B cell (primary cell): ENCODE measurements around the gene DLG2. TPM values are rescaled to one million over a fixed set of nuclear protein-coding genes. Genes with fewer than 3 reads are reported as not detected.

Experiments used
- ATAC-seq: fragments of 200-7000 bp; cut with Tn5 transposase; one replicate; pipeline ENCODE4 v1.10.0; 2021; ENCODE audit warnings: low read depth, mild to moderate bottlenecking, moderate number of reproducible peaks, moderate library complexity
- CTCF ChIA-PET: fragments of 350-600 bp; sonication (Branson Sonifier 250); formaldehyde crosslinking; loops from one replicate; lab custom pipeline; 2021; ENCODE audit warnings: antibody characterized with exemption, inconsistent platforms; lab: Charles Lee
- POLR2A ChIA-PET: fragments of 350-600 bp; sonication (Branson Sonifier 250); formaldehyde crosslinking; loops from one replicate; lab custom pipeline; 2021; ENCODE audit warnings: antibody characterized with exemption; lab: Charles Lee
- DNase-seq: peaks from one replicate; pipeline ENCODE4 v3.0.0; 2013
- H2AFZ ChIP-seq: 2 replicates; pipeline ENCODE4 v1.6.1; 2012; ENCODE audit warnings: mild to moderate bottlenecking, low read depth, low read length; ENCODE audit not compliant: insufficient read depth, poor library complexity, severe bottlenecking
- H3K27ac ChIP-seq, 2 donors: 1 replicate in 1 of 2; 2 replicates in 1 of 2; pipeline ENCODE4 v1.5.1; 2012 to 2013; ENCODE audit warnings: low read length in 2 of 2, mild to moderate bottlenecking in 2 of 2, moderate library complexity in 1 of 2
- H3K27me3 ChIP-seq, 4 experiments: fragments of 200-600 bp in 1 of 4; sonication (generic) in 1 of 4; replicated peaks in 1 of 4; 1 replicate in 2 of 4; 2 replicates in 2 of 4; pipeline versions ENCODE4 v1.6.1 to v1.7.0; 2013 to 2016; ENCODE audit warnings: low read length in 3 of 4, mild to moderate bottlenecking in 2 of 4, mixed read lengths in 1 of 4, moderate library complexity in 1 of 4; ENCODE audit not compliant: insufficient read depth in 4 of 4, control insufficient read depth in 3 of 4; ENCODE audit errors: control extremely low read depth in 1 of 4
- H3K36me3 ChIP-seq, 2 experiments: replicated peaks in 1 of 2; 1 replicate in 1 of 2; 2 replicates in 1 of 2; pipeline versions ENCODE4 v1.6.1 to v1.7.1; 2013; ENCODE audit warnings: low read length in 1 of 2; ENCODE audit not compliant: insufficient read depth in 2 of 2, control insufficient read depth in 1 of 2; ENCODE audit errors: control extremely low read depth in 1 of 2, extremely low read depth in 1 of 2
- H3K4me1 ChIP-seq, 2 donors: fragments of 200-600 bp in 1 of 2; sonication (generic) in 1 of 2; 1 replicate in 1 of 2; 2 replicates in 1 of 2; pipeline versions ENCODE4 v1.5.1 to v1.6.1; 2013 to 2017; ENCODE audit warnings: low read length in 2 of 2; ENCODE audit not compliant: control insufficient read depth in 2 of 2, insufficient read depth in 2 of 2
- H3K4me2 ChIP-seq: replicated peaks from 2 replicates; pipeline ENCODE3; 2012; ENCODE audit warnings: mild to moderate bottlenecking, low read depth, low read length; ENCODE audit not compliant: poor library complexity, severe bottlenecking
- H3K4me3 ChIP-seq, 5 experiments: fragments of 200-600 bp in 1 of 5; sonication (generic) in 1 of 5; 1 replicate in 3 of 5; 2 replicates in 2 of 5; pipeline versions ENCODE4 v1.5.1 to v1.7.0; 2011 to 2016; ENCODE audit warnings: low read length in 4 of 5, mild to moderate bottlenecking in 4 of 5, low read depth in 2 of 5, control low read depth in 1 of 5, moderate library complexity in 1 of 5; ENCODE audit not compliant: insufficient read depth in 1 of 5; ENCODE audit errors: control extremely low read depth in 1 of 5, extremely low read depth in 1 of 5
- H3K79me2 ChIP-seq: fragments of 200-600 bp; sonication (generic); one replicate; pipeline ENCODE4 v1.6.0; 2016; ENCODE audit warnings: low read length; ENCODE audit not compliant: control insufficient read depth, insufficient read depth
- H3K9ac ChIP-seq: fragments of 200-600 bp; sonication (generic); 2 replicates; pipeline ENCODE4 v1.6.1; 2017; ENCODE audit warnings: mild to moderate bottlenecking, low read length, moderate library complexity
- H3K9me3 ChIP-seq, 3 donors: one replicate each; pipeline versions ENCODE4 v1.6.1 to v1.7.1; 2013; ENCODE audit warnings: low read length in 2 of 3; ENCODE audit not compliant: control insufficient read depth in 2 of 3, insufficient read depth in 1 of 3; ENCODE audit errors: control extremely low read depth in 1 of 3
- H4K20me1 ChIP-seq: 2 replicates; pipeline ENCODE4 v1.6.0; 2012; ENCODE audit warnings: mild to moderate bottlenecking, low read length; ENCODE audit not compliant: insufficient read depth, control insufficient read depth, poor library complexity, severe bottlenecking
- H3K27ac Mint-ChIP-seq: one replicate; pipeline ENCODE4 v1.8.0; 2021; ENCODE audit warnings: mixed read lengths
- H3K27me3 Mint-ChIP-seq: one replicate; pipeline ENCODE4 v1.8.0; 2021; ENCODE audit warnings: mixed read lengths
- H3K4me1 Mint-ChIP-seq: one replicate; pipeline ENCODE4 v1.8.0; 2021; ENCODE audit warnings: mixed read lengths
- H3K4me3 Mint-ChIP-seq: one replicate; pipeline ENCODE4 v1.8.0; 2021; ENCODE audit warnings: mixed read lengths
- H3K9me3 Mint-ChIP-seq: one replicate; pipeline ENCODE4 v1.8.0; 2022; ENCODE audit warnings: mixed read lengths; ENCODE audit not compliant: insufficient read depth
- EZH2 ChIP-seq: IDR thresholded peaks from 2 replicates; pipeline ENCODE4 v1.6.1; 2012; ENCODE audit warnings: borderline replicate concordance, low read depth, mild to moderate bottlenecking, moderate library complexity, low read length; ENCODE audit not compliant: insufficient read depth, poor library complexity, severe bottlenecking
- whole genome bisulfite sequencing: methylation state at CpG from one replicate; pipeline ENCODE4 v1.1.5; 2013; ENCODE audit warnings: missing lambda C conversion rate; ENCODE audit not compliant: insufficient coverage; 5-methylcytosine and 5-hydroxymethylcytosine counted together
- intact Hi-C: fragments of 100-400 bp; cut with micrococcal nuclease; formaldehyde crosslinking; loops from one replicate; pipeline ENCODE4 v1.10.0; 2022
- polyA plus RNA-seq: library from polyadenylated mRNA; depleted of rRNA; stranded (reverse); fragments of >200 nt; gene quantifications from 2 replicates; pipeline ENCODE4 v1.2.3, GENCODE V29; 2012
- total RNA-seq, 2 donors: library from RNA; stranded (reverse); fragments of 120-200 nt in 1 of 2; gene quantifications; 1 replicate in 1 of 2; 2 replicates in 1 of 2; pipeline versions ENCODE4 v1.2.3 to v1.2.4, GENCODE V29; 2013 to 2022
- TF ChIP-seq, protein P1 (sequence below): fragments of 200-600 bp; IDR thresholded peaks from one replicate; pipeline ENCODE4 v1.8.0; 2022; ENCODE audit warnings: antibody characterized with exemption, mild to moderate bottlenecking

Gene DLG2
- total and polyA plus RNA-seq, 2 donors (not counting 1 experiment from before 2014, with no cell fraction given), result 0.54 to 5.4 TPM

- no peak for ATAC-seq
- DNase-seq, result no peak
- Histone ChIP-seq H3K9ac (no peak overlapping the region), H3K4me3 (no peak overlapping the region), H3K36me3 (no peaks in the 10 kb centered on the region), H3K79me2 (no peaks in the 10 kb centered on the region), H2AFZ (no peak overlapping the region), H3K4me1 (no peaks in the 10 kb centered on the region), H3K4me2 (no peak overlapping the region), H3K27me3 (peaks cover 0 to 6% (median 2%) of the 10 kb centered on the region in 4 experiments), H3K9me3 (no peaks in the 10 kb centered on the region), H3K27ac (no peak overlapping the region), H4K20me1 (no peaks in the 10 kb centered on the region)
- H3K9me3 Mint-ChIP-seq, result no peaks in the 10 kb centered on the region
- H3K27me3 Mint-ChIP-seq, result peaks cover 27% of the 10 kb centered on the region
- TF ChIP-seq, protein P1, sequence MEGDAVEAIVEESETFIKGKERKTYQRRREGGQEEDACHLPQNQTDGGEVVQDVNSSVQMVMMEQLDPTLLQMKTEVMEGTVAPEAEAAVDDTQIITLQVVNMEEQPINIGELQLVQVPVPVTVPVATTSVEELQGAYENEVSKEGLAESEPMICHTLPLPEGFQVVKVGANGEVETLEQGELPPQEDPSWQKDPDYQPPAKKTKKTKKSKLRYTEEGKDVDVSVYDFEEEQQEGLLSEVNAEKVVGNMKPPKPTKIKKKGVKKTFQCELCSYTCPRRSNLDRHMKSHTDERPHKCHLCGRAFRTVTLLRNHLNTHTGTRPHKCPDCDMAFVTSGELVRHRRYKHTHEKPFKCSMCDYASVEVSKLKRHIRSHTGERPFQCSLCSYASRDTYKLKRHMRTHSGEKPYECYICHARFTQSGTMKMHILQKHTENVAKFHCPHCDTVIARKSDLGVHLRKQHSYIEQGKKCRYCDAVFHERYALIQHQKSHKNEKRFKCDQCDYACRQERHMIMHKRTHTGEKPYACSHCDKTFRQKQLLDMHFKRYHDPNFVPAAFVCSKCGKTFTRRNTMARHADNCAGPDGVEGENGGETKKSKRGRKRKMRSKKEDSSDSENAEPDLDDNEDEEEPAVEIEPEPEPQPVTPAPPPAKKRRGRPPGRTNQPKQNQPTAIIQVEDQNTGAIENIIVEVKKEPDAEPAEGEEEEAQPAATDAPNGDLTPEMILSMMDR, result no peak
- no peak for TF ChIP-seq EZH2
- ChIA-PET POLR2A (no interaction called here), CTCF (no interaction called here)
- intact Hi-C loops, result no loop called here
- no peak overlapping the region for H3K27ac Mint-ChIP-seq
- H3K4me3 Mint-ChIP-seq, result no peak overlapping the region
- H3K4me1 Mint-ChIP-seq, result no peaks in the 10 kb centered on the region
Observed at GRCh38 chr11:83540728-83541127, 2086.4 kb downstream of the DLG2 start.

- Histone ChIP-seq H3K4me1 (no peaks in the 10 kb centered on the region), H3K9ac (no peak overlapping the region), H2AFZ (no peak overlapping the region), H3K9me3 (no peaks in the 10 kb centered on the region), H3K27me3 (peaks cover 0 to 6% (median 2%) of the 10 kb centered on the region in 4 experiments), H4K20me1 (no peaks in the 10 kb centered on the region), H3K79me2 (no peaks in the 10 kb centered on the region), H3K36me3 (no peaks in the 10 kb centered on the region), H3K27ac (no peak overlapping the region), H3K4me2 (no peak overlapping the region), H3K4me3 (no peak overlapping the region)
- ATAC-seq, result no peak
- POLR2A ChIA-PET, result no interaction called here
- no peak for DNase-seq
- Mint-ChIP-seq H3K4me1 (no peaks in the 10 kb centered on the region), H3K27me3 (peaks cover 27% of the 10 kb centered on the region), H3K9me3 (no peaks in the 10 kb centered on the region), H3K4me3 (no peak overlapping the region), H3K27ac (no peak overlapping the region)
- WGBS, result no CpG with 5 or more reads among the region's 5 CpGs
- CTCF ChIA-PET, result no interaction called here
- intact Hi-C loops, result no loop called here
- no peak for TF ChIP-seq EZH2
- TF ChIP-seq, protein P1, result no peak
Observed at GRCh38 chr11:83540112-83540675, 2086.9 kb downstream of the DLG2 start.
